Testis (tissue), 2 donors: Measurements from ENCODE around the gene KLF15.

Experiments used
- CTCF ChIP-seq, 3 experiments: fragments of 450-650 bp in 2 of 3; fragments of 200-600 bp in 1 of 3; sonication (generic) in 1 of 3; IDR thresholded peaks; one replicate each; pipeline ENCODE4 v1.5.1; 2016 to 2019; ENCODE audit warnings: antibody characterized with exemption in 3 of 3, mild to moderate bottlenecking in 2 of 3, moderate library complexity in 1 of 3
- POLR2A ChIP-seq: fragments of 450-650 bp; IDR thresholded peaks from one replicate; pipeline ENCODE4 v1.6.1; 2017; ENCODE audit warnings: antibody characterized with exemption, mild to moderate bottlenecking, moderate library complexity

GRCh38 chr3:126305427-126305826 lies 51.8 kb downstream of the KLF15 start:
- TF ChIP-seq POLR2A (no peak), CTCF (IDR thresholded peaks at IDR 0.05) (no peak)
